Ecto neural progenitor cell (in vitro differentiated cells): Measurements from ENCODE around the gene ZNF385A.
"Not testable (repeated sequence)": the region's sequence is repeated elsewhere in the genome, so short reads cannot be mapped to it uniquely, and the experiment has no call there.

Experiments
- DNase-seq: peaks from one replicate; pipeline ENCODE4 v3.0.0-alpha.2; 2018; ENCODE audit warnings: low spot score

ZNF385A gene

DNA sequence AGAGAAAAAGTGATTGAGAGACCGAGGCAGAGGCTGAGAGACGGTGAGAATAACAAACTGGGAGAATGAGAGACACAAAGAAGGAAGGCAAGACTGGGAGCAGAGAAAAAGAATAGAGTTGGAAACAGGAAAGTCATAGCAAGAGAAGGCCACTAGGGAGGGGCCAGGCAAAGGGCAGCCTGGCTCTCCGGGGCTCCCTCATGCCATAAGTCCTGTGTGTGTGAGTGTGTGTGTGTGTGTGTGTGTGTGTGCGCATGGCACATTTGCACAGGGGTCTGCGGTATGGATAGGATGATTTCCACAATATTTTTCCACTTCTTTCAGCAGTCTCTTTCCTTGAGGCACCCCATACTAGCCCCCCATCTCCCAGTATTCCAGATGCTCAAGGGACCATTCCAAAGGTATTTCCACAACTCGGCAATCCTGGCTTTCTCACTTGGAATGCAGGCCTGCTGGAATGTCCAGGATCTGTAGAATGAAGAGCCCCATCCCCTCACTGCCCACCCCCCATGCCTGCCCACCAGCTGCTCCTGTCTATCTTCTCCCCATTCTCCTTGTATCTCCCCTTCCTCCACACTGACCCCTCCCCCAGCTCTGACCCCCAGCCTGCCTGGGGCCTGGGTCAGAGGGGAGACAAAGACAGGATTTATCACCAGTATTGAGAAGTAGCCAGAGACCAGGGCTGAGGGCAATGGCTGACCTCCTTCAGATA lies 29.3 kb downstream of the ZNF385A start:
- peak; percentile 92 for DNase-seq

DNA sequence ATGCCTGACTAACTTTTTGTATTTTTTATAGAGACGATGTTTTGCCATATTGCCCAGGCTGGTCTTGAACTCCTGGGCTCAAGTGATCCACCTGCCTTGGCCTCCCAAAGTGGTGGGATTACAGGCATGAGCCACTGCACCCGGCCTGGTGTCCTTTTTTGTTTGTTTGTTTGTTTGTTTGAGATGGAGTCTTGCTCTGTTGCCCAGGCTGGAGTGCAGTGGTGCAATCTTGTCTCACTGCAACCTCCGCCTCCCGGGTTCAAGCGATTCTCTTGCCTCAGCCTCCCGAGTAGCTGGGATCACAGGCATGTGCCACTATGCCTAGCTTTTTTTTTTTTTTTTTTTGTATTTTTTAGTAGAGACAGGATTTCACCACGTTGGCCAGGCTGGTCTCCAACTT lies 30.3 kb downstream of the ZNF385A start:
- not testable (repeated sequence) for DNase-seq

DNA sequence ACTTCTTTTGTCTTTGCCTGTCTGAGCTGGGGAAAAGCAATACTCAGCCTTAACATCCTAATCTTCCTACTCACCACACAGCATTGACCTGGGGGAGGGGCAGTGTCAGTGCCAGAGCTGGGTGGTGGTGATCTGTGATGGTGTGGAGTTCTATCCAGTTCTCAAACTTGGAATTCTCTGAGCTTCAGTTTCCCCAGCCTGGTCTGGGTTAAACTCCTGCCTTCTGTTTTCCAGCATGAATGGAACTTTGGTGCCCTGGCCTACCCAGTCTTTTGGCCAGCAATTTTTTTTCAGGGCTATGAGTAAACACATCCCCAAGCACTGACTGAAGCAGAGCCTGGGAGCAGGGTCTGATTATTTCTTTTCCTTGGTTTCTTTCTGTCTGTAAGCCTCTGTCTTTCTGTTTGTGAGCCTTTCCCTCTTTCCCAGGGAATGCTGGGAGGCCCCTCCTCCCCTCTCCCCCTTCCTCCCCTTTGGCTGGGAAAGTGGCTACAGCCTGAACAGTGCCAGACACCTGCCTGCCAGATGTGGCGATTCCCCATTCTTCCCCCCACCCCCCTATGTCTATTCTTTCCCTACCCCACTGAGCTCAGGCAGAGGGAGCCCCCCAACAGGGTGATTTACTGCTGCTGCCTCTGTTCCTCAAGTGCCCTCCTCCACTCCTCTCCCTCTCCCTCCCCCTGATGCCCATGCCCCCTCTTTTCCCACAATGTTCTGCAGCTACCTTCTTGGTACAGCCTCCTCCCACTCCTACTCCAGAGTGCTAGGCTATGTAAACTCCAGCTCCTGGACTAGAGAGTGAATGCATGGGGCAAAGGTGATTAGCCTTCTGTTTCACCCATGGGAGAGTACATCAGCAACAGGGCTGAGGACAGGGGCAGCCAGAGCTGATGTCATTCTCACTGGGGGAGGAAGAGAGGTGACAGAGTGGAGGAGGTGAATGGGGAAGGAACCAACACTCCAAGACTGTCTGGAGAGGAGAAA lies 31.4 kb downstream of the ZNF385A start:
- DNase-seq = peak; percentile 80

DNA sequence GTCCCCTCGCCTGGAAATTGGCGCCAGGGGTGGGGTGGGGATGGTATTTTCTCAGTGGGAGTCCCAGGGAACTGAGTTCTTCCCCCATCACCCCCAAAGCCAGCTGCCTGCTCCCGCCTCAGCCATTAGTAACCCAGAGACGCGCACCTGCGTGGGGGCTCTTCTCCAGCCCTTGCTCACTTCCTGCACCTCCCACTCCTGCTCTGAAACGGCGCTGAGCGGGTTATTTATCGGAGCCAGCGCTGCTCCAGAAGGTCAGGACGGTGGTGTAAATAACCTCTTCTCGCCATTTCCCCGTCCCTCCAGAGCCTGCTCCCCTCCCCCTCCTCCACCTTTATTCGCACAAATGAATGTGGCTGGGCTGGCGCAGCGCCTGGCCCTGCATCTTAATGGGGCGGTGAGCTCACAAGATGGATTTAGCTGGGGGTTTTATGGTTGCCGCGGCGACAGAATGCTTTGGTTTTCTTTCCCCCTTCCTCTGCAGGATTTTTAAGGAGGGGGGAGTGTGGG lies 32.5 kb downstream of the ZNF385A start:
- DNase-seq = peak; percentile 90

- no peak for DNase-seq
Observed at GRCh38 chr12:54351341-54351740, 33.2 kb downstream of the ZNF385A start.

GRCh38 chr12:54350743-54351142 lies 33.8 kb downstream of the ZNF385A start:
- no peak for DNase-seq

- DNase-seq = no peak
Observed at GRCh38 chr12:54349679-54350078, 34.9 kb downstream of the ZNF385A start.

DNA sequence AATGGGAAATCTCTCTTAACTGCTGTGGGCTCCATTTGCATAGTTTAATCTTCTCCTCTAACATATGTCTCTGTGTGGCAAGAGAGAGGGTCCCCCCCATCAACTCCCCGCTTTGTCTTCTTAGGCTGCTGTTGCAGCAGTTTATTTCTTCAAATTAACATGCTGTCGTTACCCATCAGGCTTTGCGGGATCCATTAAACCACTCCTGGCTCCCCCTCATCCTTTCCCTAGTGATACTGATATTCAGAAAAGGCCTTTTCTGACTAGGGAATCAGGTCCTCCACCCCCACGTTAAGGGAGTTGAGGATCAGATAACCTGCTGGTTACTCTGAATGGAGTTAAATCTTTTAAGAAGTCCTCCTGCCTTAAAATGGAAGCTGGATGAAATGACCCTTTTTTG lies 35.5 kb downstream of the ZNF385A start:
- DNase-seq = no peak

DNA sequence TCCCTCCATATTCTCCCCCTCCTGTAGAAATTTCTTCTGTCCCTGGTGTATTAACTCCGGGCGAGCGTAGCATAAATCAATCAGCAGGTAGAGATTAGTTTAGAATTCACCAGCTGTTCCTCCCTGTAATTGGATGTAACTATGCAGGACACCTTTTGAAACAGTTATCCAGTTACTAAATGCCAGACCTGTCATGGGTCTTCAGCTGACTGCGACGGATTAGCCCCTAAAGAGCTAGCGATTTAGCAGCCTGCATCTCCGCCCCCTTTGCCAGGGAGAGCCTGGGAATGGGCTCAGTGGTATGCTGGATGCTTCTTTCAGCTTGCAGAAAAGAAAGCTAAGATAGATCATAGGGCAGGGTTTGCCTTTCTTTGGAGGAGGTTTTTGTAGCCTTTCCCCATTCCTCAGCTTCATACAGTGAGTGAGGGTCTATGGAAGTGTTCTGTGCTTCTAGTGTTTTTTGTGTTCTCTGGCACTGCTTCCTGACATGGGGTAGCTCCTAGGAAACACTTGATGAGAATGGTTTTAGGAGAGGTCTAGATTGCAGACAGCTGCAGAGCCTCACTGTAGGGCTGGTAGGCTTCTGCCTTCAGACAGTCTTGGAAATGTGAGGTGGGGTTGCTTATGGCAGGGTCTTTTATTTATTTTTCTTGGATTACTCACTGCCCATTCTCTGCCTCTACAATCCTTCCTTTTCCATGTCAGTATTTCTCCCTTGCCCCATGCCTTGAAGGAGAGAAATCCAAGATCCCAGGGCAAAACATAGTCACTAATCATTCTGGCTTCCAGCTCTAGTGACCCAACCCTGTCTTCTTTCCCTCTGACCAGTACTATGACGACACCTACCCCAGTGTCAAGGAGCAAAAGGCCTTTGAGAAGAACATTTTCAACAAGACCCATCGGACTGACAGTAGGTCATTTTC lies 42.9 kb downstream of the ZNF385A start:
- peak; percentile 84 for DNase-seq

- DNase-seq = no peak
Observed at GRCh38 chr12:54340846-54341245, 43.7 kb downstream of the ZNF385A start.

- no peak for DNase-seq
Observed at GRCh38 chr12:54338698-54339296, 45.7 kb downstream of the ZNF385A start.

- no peak for DNase-seq
Observed at GRCh38 chr12:54337854-54338650, 46.5 kb downstream of the ZNF385A start.

DNA sequence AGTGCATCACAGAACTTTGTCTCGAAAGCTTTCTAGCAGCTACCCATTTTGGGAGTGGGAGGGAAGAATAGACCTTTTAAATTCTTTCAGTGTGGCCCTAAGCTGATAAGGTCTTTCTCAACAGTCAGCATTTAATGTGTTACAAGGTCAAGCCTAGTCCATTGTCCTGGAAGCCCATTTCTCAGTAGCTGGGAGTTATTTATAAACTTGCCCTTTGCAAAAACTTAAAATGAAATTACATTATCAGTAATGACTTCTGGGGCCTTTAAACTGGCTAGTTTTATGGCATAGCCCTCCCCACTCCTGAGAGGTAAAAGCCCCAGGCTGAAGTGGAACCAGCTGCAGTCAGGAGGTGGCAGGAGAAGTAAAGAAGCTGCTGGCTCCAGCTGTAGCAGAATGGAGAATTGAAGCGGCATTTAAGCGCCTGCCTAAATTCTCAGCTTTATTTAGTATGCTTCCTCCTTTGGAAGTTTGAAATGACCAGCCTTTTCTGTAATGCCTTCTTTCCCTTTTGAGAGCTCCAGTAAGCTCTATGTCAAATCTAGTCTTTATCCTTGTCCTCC lies 47.2 kb downstream of the ZNF385A start:
- no peak for DNase-seq

GRCh38 chr12:54333420-54334034 lies 51.0 kb downstream of the ZNF385A start:
- DNase-seq = no peak

DNA sequence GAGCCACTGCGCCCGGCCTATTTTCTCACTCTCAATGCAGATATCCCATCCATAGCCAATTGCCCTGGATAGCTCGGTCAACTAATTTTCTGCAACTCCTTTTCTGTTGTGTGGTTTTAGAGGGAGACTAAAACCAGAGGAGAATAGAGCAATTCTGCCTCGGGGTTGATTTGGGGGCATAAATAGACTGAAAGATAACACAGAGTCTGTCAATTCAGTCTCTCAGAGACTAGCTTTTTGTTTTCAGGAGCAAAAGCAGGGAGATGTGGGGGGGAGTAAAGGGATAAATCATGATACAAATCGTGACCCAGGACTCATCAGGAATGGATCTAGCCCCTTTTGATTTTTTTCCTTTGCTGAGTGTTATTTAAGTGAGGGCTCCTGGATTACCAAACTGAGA lies 53.1 kb downstream of the ZNF385A start:
- DNase-seq = no peak

DNA sequence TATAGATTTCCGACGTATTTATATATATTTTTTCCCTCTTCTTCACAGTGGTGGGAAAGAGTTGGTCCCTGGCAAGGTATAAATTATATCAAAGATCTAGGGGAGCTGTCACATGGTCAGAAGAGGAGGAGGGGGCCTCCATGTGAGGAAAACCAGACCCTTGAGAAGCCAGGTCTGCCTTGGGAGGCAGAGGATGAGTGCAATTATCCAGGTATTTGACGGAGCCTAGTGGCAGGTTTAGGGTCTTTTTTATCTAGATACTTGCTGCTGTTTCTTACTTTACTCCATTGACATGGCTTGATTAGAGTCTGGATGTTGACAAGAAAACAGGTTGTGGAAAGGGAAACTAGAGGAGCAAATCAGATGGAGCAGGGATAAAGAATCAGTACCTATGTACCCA lies 54.1 kb downstream of the ZNF385A start:
- no peak for DNase-seq

GRCh38 chr12:54329759-54330158 lies 54.8 kb downstream of the ZNF385A start:
- DNase-seq = no peak

DNA sequence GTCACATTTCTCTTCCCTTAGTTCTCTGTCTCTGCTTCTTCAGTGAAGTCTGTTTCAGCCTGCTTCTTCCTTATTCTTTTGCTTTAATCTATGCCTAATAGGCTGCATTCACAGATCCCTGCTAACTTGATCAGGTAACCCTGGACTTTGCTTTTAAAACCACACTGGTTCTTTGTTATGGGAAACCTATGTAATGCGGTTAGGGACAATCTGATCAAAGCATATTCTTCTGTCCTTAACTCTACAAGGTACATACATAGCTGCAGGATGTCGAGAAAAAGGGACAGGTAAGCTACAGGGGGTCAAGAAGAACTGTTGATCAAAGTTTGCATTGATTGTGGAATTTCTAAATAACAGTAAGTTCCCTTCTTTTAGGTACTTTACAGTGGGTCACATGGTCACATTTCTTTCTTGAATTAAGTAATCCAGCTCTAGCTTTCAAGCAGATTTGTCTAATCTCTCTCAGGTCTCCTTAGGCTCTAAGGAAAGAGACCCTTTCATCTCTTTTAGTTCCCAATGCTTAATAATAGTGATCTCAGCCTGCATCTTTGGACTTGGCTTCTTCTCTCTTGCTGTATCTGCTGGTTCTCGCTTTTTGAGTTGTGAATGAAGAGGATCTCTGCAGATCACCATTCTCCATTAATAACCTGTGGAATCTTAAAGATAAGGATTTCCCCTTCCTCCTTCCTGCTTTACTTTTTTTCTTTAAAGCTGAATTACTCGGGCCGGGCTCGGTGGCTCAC lies 55.8 kb downstream of the ZNF385A start:
- no peak for DNase-seq
